GM23248 (cell line): ENCODE data around the gene OSGEP. TPM values are rescaled to one million over a fixed set of nuclear protein-coding genes. Genes with fewer than 3 reads are reported as not detected.
"Not testable (repeated sequence)": the region's sequence is repeated elsewhere in the genome, so short reads cannot be mapped to it uniquely, and the experiment has no call there.

ENCODE experiments used
- DNase-seq: peaks from one replicate; pipeline ENCODE4 v3.0.0-alpha.2; 2015
- H2AFZ ChIP-seq: fragments of 200-600 bp; sonication (generic); 2 replicates; pipeline ENCODE4 v1.6.1; 2016; ENCODE audit warnings: antibody characterized with exemption
- H3F3A ChIP-seq: fragments of 200-600 bp; sonication (generic); 2 replicates; pipeline ENCODE4 v1.6.1; 2016; ENCODE audit warnings: mild to moderate bottlenecking, antibody characterized with exemption, mixed run types; ENCODE audit not compliant: insufficient read depth
- H3K27ac ChIP-seq: fragments of 200-600 bp; sonication (generic); 2 replicates; pipeline ENCODE4 v1.5.1; 2016; ENCODE audit warnings: mild to moderate bottlenecking
- H3K27me3 ChIP-seq: fragments of 200-600 bp; sonication (generic); replicated peaks from 2 replicates; pipeline ENCODE4 v1.6.1; 2016; ENCODE audit warnings: mild to moderate bottlenecking; ENCODE audit not compliant: insufficient read depth
- H3K36me3 ChIP-seq: fragments of 200-600 bp; sonication (generic); 2 replicates; pipeline ENCODE4 v1.6.1; 2016; ENCODE audit warnings: low read depth, mild to moderate bottlenecking
- H3K4me1 ChIP-seq: fragments of 200-600 bp; sonication (generic); 2 replicates; pipeline ENCODE4 v1.6.1; 2016; ENCODE audit warnings: mild to moderate bottlenecking; ENCODE audit not compliant: insufficient read depth
- H3K4me2 ChIP-seq: fragments of 200-600 bp; sonication (generic); one replicate; pipeline ENCODE4 v1.6.1; 2016; ENCODE audit warnings: mild to moderate bottlenecking; ENCODE audit not compliant: unreplicated experiment
- H3K4me3 ChIP-seq: fragments of 200-600 bp; sonication (generic); 2 replicates; pipeline ENCODE4 v1.5.1; 2016; ENCODE audit warnings: mild to moderate bottlenecking
- H3K79me2 ChIP-seq: fragments of 200-600 bp; sonication (generic); 2 replicates; pipeline ENCODE4 v1.6.1; 2016; ENCODE audit warnings: mild to moderate bottlenecking; ENCODE audit not compliant: insufficient read depth
- H3K9ac ChIP-seq: fragments of 200-600 bp; sonication (generic); 2 replicates; pipeline ENCODE4 v1.6.1; 2016; ENCODE audit warnings: mild to moderate bottlenecking
- H3K9me2 ChIP-seq: fragments of 200-600 bp; sonication (generic); 2 replicates; pipeline ENCODE4 v1.6.1; 2016; ENCODE audit warnings: mixed run types, mild to moderate bottlenecking, moderate library complexity; ENCODE audit not compliant: insufficient read depth
- H3K9me3 ChIP-seq: fragments of 200-600 bp; sonication (generic); one replicate; pipeline ENCODE4 v1.6.1; 2017; ENCODE audit warnings: low read depth
- H4K20me1 ChIP-seq: fragments of 200-600 bp; sonication (generic); 2 replicates; pipeline ENCODE4 v1.6.0; 2016; ENCODE audit not compliant: insufficient read depth
- EZH2 ChIP-seq: fragments of 200-600 bp; sonication (generic); IDR thresholded peaks from 2 replicates; pipeline ENCODE4 v1.6.1; 2018; ENCODE audit warnings: antibody characterized with exemption, mild to moderate bottlenecking; ENCODE audit not compliant: insufficient read depth, poor library complexity, severe bottlenecking
- EZH2phosphoT487 ChIP-seq: fragments of 200-600 bp; sonication (generic); IDR thresholded peaks from 2 replicates; pipeline ENCODE4 v1.6.1; 2018; ENCODE audit warnings: antibody characterized with exemption, moderate library complexity, mild to moderate bottlenecking, low read depth; ENCODE audit not compliant: insufficient read depth
- WGBS, 2 experiments: methylation state at CpG; one replicate each; pipeline ENCODE4 v1.1.6; 2015 to 2017; ENCODE audit warnings: low lambda C conversion rate in 2 of 2, low coverage in 1 of 2; ENCODE audit errors: missing lambda C conversion rate in 2 of 2; 5-methylcytosine and 5-hydroxymethylcytosine counted together
- in situ Hi-C: fragments of 300-500 bp; cut with MboI; formaldehyde crosslinking; loops from 2 replicates; pipeline ENCODE4 v1.15.0; 2020
- polyA plus RNA-seq: library from polyadenylated mRNA; unstranded; fragments of >200 nt; fragmentation: Nextera tagmentation; extraction: Ambion mirVana; gene quantifications from 2 replicates; pipeline ENCODE4 v1.2.1, GENCODE V29; 2016
- total RNA-seq: library from RNA; depleted of rRNA; stranded (reverse); fragments of >200 nt; shearing (Covaris generic); gene quantifications from 2 replicates; pipeline ENCODE4 v1.2.3, GENCODE V29; 2014

OSGEP gene
- total and polyA plus RNA-seq, 2 experiments from 2014 or later: 24.2 to 37.8 TPM

DNA sequence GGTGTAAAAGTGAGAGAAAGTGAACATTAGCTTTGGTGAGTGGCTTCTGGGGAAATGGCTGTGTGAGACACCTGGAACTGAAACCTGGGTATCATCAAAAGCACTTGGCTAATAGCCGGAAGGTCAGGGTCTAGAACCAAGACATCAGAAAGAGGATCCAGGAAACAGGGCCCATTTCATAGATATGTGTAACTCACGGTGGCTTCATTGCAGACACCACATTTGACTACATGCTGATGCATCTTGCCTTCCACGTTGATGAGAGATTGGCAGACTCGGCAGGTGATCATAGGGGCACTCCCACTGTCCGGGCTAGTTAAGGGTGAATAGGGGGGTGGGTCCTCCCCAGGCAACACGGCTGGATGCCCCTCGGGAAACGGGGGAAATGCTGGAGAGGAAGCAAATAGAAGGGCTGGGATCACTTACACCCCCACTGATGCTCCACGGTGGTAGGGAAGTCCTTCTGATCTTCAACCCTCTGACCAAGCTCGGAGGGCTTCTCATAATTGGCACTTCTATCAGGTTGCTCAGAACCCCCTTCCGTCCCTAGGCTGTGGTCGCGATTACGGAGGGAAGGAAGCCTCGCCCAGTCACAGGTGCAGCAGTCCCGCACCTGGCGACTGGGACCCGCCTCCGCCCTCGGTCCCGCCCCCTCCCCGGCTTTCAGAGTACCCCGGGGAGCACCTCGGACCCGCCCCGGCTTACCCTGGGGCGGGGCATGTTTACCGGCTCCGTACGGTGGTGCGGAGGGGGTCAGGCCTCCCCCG, 6.0 kb upstream of the OSGEP start:
- no peak for TF ChIP-seq EZH2
- TF ChIP-seq EZH2phosphoT487: no peak
- Histone ChIP-seq H3K9me3 (no peaks in the 10 kb centered on the region), H4K20me1 (no peaks in the 10 kb centered on the region), H3K79me2 (peaks cover 54% of the 10 kb centered on the region), H3K27ac (peak overlapping the region; percentile 68), H3F3A (peaks cover 28% of the 10 kb centered on the region), H3K4me1 (peaks cover 22% of the 10 kb centered on the region), H3K36me3 (peaks cover 18% of the 10 kb centered on the region; the same call in 1 of the 2 replicates), H3K9me2 (no peaks in the 10 kb centered on the region), H3K9ac (peak overlapping the region; percentile 90), H2AFZ (peak overlapping the region; percentile 43), H3K4me3 (peak overlapping the region; percentile 88), H3K27me3 (no peaks in the 10 kb centered on the region), H3K4me2 (peak overlapping the region; percentile 85)
- 4% methylated on average over 20 to 31 of the region's 32 CpGs for WGBS, 2 experiments
- DNase-seq: peak; percentile 20
- in situ Hi-C loops: no loop called here

- no peak overlapping the region for H3K4me2 ChIP-seq
- H3K79me2 ChIP-seq: peaks cover 68% of the 10 kb centered on the region
- H3K9me2 ChIP-seq: no peaks in the 10 kb centered on the region
- H2AFZ ChIP-seq: no peak overlapping the region
- no peaks in the 10 kb centered on the region for H4K20me1 ChIP-seq
- H3K9ac ChIP-seq: no peak overlapping the region
- H3K9me3 ChIP-seq: no peaks in the 10 kb centered on the region
- TF ChIP-seq EZH2phosphoT487: no peak
- no peak for DNase-seq
- WGBS, 2 experiments: 57 to 59% methylated on average over 8 of the region's 8 CpGs
- H3K27me3 ChIP-seq: no peaks in the 10 kb centered on the region
- no peak overlapping the region for H3K4me3 ChIP-seq
- H3F3A ChIP-seq: peaks cover 28% of the 10 kb centered on the region
- no peak overlapping the region for H3K27ac ChIP-seq
- peaks cover 28% of the 10 kb centered on the region for H3K4me1 ChIP-seq
- in situ Hi-C loops: no loop called here
- H3K36me3 ChIP-seq: peaks cover 18% of the 10 kb centered on the region; the same call in 1 of the 2 replicates
Observed at GRCh38 chr14:20458031-20458789, 3.6 kb upstream of the OSGEP start.

GRCh38 chr14:20456971-20457370, 2.4 kb upstream of the OSGEP start:
- Histone ChIP-seq H3K4me3 (peak overlapping the region; percentile 88), H3K36me3 (peaks cover 18% of the 10 kb centered on the region; the same call in 1 of the 2 replicates), H3K4me2 (peak overlapping the region; percentile 96), H3K9me3 (no peaks in the 10 kb centered on the region), H3K9ac (peak overlapping the region; percentile 95), H4K20me1 (no peaks in the 10 kb centered on the region), H3K27me3 (no peaks in the 10 kb centered on the region), H3K27ac (peak overlapping the region; percentile 98), H2AFZ (no peak overlapping the region), H3K79me2 (peaks cover 76% of the 10 kb centered on the region), H3F3A (peaks cover 22% of the 10 kb centered on the region), H3K9me2 (no peaks in the 10 kb centered on the region), H3K4me1 (peaks cover 28% of the 10 kb centered on the region)
- TF ChIP-seq EZH2phosphoT487 (no peak), EZH2 (no peak)
- in situ Hi-C loops: no loop called here
- 82 to 85% methylated on average over 13 of the region's 13 CpGs for WGBS, 2 experiments
- DNase-seq: no peak

DNA sequence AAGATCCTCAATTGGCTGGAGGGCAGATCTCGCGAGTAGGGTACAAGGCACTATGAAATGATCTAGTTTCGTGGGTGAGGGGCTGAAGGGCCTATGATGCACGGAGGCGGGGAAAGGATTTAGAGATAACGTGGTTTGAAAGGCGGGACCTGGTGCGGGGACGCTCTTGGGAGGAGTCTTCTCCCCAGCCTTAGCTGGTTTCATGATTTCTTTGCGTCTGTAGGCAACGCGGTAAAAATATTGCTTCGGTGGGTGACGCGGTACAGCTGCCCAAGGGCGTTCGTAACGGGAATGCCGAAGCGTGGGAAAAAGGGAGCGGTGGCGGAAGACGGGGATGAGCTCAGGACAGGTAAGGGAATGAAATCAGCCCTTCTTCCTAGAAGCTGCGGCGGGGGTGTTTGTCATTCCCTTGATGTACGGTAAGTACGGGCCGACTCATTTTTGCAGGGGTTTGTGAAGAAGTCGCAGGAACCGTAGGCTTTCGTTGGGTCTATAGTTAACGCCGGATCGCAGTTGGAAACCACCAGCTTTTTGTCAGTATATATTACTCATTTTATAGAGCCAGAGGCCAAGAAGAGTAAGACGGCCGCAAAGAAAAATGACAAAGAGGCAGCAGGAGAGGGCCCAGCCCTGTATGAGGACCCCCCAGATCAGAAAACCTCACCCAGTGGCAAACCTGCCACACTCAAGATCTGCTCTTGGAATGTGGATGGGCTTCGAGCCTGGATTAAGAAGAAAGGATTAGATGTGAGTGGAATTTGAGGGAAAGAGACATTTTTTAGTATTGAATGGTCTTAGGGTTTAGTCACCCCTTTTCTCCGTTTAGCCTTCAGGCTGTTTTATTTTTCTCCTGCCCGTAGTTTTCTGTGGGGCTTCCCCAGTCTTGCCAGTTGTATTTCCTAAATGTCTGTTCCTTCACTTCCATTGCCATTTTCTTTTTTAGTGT, 1.0 kb upstream of the OSGEP start:
- H3K79me2 ChIP-seq: peaks cover 72% of the 10 kb centered on the region
- H3F3A ChIP-seq: peaks cover 22% of the 10 kb centered on the region
- peak overlapping the region; percentile 88 for H3K4me3 ChIP-seq
- peaks cover 22% of the 10 kb centered on the region for H3K36me3 ChIP-seq
- peak overlapping the region; percentile 96 for H3K4me2 ChIP-seq
- no peak for TF ChIP-seq EZH2phosphoT487
- TF ChIP-seq EZH2: no peak
- no peaks in the 10 kb centered on the region for H3K27me3 ChIP-seq
- no peaks in the 10 kb centered on the region for H3K9me3 ChIP-seq
- H2AFZ ChIP-seq: peak overlapping the region; percentile 90
- DNase-seq: peak; percentile 93
- in situ Hi-C loops: no loop called here
- H3K9me2 ChIP-seq: no peaks in the 10 kb centered on the region
- WGBS, 2 experiments: 1% methylated on average over 39 of the region's 39 CpGs
- H3K27ac ChIP-seq: peak overlapping the region; percentile 98
- peak overlapping the region; percentile 95 for H3K9ac ChIP-seq
- H4K20me1 ChIP-seq: no peaks in the 10 kb centered on the region
- peaks cover 28% of the 10 kb centered on the region for H3K4me1 ChIP-seq

DNA sequence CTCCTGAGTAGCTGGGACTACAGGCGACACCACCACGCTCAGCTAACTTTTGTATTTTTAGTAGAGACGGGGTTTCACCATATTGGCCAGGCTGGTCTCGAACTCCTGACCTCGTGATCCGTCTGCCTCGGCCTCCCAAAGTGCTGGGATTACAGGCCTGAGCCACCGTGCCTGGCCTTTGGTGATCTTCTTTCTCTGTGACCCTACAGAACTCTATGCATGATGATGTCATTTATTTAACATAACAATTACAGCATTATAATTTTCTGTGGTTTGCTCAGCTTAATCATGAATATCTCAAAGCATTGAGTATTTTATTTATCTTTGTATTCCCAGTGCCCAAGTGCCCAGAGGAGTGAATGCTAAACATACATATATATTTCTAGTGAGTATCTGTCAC, 1.8 kb downstream of the OSGEP start:
- H3K4me3 ChIP-seq, H3K27ac ChIP-seq, H3K9me2 ChIP-seq, H2AFZ ChIP-seq, H3K9me3 ChIP-seq, in situ Hi-C loops, DNase-seq, H3K4me2 ChIP-seq, H3K27me3 ChIP-seq, H4K20me1 ChIP-seq, H3K9ac ChIP-seq: not testable (repeated sequence)
- peaks cover 40% of the 10 kb centered on the region for H3K36me3 ChIP-seq
- 88 to 94% methylated on average over 8 of the region's 8 CpGs for WGBS, 2 experiments
- peaks cover 22% of the 10 kb centered on the region for H3F3A ChIP-seq
- peaks cover 18% of the 10 kb centered on the region for H3K4me1 ChIP-seq
- H3K79me2 ChIP-seq: peaks cover 44% of the 10 kb centered on the region
